Measurements from ENCODE around the gene FRYL.

FRYL gene

GRCh38 chr4:48556268-48556667, 223.8 kb downstream of the FRYL start:
- no peak for DNase-seq (ENCODE audit: low read depth)

GRCh38 chr4:48554606-48555005, 225.5 kb downstream of the FRYL start:
- no peak for DNase-seq (ENCODE audit: low read depth)

- DNase-seq (ENCODE audit: low read depth) = no peak
Measured at GRCh38 chr4:48553720-48554119, 226.4 kb downstream of the FRYL start.

DNA sequence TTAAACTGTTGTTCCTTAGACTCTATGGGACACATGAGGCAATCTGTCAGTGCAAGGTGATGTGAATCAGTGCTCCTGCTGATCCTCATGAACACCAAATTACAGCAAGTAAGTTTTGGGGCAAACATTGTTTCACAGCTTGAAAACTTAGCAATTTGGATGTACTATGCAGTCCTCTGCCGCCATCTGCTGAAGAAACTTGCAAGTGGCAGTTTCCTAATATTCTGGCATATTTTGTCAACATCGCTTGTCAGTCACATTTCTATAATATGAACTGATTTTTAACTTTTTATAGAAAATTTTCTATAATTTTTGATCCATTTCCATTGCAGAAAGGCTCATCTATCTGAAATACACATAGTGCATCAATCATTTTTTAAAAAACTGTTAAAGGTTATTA, 233.7 kb downstream of the FRYL start:
- peak; percentile 48 for DNase-seq (ENCODE audit: low read depth)

DNA sequence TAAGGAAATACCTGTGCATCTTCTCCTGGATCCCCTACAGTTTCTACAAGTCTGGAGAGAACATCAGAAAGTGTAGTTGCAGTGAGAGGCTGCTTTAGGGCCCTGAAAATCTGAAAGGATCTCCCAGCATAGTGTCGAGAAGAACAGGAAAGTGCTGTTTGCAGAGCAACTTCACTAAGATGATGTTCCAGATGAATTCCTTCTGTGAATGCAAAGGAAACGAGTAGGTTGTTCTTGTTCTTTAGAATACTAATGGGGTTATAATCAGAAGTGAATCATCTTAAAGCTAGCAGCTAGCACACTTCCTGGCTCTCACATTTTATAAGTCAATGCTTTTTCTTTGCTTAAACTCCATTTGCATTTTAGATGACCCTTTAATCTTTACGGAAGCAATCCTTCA, 236.3 kb downstream of the FRYL start:
- DNase-seq (ENCODE audit: low read depth) = no peak

DNA sequence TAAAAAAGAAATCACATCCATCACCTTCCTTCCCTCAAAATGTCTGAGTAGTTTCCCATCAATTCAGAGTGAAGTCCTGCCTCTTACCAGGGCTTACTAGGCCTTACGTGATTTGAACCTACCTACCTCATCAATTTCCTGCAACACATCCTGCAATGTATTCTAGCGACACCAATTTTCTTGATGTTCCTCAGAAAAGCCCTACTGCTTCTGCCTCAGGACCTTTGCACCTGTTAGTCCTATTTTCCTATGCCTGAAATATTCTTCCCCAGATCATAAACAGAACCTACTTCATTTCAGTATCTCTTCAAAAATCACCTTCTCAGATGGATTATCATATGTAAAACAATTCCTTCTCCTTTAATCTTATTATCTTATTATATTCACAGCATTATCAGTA, 237.2 kb downstream of the FRYL start:
- DNase-seq (ENCODE audit: low read depth) = no peak

GRCh38 chr4:48539597-48539996, 240.5 kb downstream of the FRYL start:
- DNase-seq (ENCODE audit: low read depth) = no peak

DNA sequence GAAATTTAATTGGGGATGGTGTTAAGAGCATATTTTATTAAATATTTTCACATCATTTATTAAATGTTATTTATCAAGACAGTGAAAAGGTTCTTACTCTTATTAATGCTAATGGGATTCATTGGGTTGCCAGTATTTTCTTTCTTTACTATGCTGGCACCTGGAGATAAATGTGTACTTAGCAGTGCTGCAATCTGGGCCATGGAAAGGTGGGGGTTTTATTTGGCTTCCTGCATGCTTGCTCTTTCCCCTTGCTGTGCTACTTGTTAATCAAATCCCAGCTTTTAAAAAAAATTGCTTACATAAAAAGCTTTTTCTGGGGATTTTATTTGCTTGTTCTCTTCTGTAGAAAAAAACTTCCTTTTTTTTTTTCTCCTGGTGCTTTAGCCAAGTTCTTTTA, 241.7 kb downstream of the FRYL start:
- no peak for DNase-seq (ENCODE audit: low read depth)

- DNase-seq (ENCODE audit: low read depth) = no peak
Measured at GRCh38 chr4:48526406-48526805, 253.7 kb downstream of the FRYL start.

DNA sequence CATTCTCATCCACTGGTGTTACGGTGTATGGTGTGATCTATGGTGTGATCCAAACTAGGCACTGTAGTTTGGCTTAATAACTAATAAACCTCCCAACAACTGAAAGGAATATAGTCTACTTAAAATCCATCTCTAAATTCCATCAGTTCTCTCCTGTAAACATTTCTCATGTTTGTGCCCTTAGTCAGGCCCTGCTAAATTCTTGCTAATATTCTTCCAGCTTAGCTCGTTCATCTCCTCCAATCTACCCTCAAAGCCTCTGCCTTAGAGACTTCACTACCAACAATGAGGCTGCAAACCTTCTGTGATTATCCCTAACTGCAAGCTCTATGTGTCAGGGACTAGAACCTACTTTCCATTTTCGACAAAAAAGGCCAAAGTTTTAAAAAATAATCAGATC, 261.9 kb downstream of the FRYL start:
- peak; percentile 6 for DNase-seq (ENCODE audit: low read depth)

DNA sequence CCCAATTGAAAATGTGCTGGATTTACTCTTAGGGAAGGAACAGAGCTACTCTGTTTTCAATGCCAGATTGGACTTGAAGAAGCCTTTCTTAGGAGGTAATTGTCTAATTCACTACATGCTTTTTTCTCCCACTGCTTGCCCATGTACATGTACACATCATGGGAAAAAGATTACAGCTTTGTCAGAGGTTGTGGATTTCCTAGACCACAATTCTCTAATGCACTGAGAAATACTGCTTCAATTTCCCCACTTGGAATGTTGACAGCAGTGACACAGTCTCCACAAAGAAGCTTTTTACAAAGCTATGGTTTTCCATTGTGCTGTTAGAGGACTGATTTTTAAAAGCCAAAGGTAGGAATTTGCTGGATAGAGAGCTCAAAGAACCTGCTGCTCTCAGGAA, 270.5 kb downstream of the FRYL start:
- no peak for DNase-seq (ENCODE audit: low read depth)

- no peak for DNase-seq (ENCODE audit: low read depth)
Measured at GRCh38 chr4:48506716-48507115, 273.4 kb downstream of the FRYL start.

- DNase-seq (ENCODE audit: low read depth) = no peak
Measured at GRCh38 chr4:48504352-48504751, 275.7 kb downstream of the FRYL start.

DNA sequence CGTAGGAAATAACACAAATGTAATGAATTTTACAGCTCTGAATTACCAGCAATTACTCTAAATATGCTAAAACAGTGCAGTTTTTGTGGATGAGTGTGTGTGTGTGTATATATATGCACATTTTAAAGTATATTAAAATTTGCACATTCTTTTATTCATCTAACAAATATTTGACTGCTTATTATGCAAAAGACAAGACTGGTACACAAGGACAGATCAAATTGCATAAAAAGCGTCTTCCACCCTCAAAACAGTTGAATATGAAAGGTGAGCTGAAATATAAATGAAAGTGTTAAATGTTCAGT, 276.1 kb downstream of the FRYL start:
- DNase-seq (ENCODE audit: low read depth) = no peak

- no peak for DNase-seq (ENCODE audit: low read depth)
Measured at GRCh38 chr4:48503233-48504025, 276.6 kb downstream of the FRYL start.

DNA sequence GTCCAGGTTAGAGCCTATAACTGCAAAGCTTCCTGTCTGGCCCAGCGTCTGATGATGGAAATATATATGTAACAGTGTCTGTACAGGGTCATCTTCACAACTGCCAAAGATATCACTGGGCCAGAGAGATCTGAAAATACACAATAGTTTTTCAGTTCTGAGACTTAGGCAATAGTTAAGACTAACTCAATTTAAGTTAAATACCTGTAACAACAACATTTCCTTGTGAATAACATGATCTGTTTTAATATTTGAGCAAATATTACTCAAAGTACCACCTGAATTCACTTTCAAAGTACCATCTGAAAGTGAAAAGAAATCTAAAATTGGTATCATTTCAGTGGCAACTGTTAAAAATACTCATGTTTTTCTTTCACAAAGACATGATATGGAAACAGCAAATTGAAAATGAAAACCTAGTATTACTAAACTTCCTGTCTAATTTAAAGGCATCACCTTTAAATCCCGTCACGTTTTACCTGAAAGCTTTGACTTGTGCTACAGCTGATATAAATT, 280.5 kb downstream of the FRYL start:
- no peak for DNase-seq (ENCODE audit: low read depth)

DNA sequence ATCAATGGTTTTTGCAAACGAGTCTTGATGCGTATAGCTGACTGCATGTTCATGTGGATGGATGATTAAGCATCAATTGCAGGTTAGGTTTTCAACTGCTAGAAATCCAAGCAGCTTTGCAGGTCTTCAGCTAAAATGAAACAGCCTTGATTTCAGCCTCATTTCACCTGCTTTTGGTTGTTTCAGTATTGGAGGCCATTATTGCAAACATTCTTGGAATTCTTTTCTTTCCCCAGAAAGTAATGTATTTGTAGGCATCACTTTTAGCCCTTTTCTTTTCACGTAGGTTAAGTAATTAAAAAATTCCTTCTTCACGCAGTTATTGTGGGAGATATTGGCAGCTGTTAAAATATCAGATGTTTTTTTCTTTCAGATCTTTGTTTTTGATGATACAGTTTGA, 281.2 kb downstream of the FRYL start:
- DNase-seq (ENCODE audit: low read depth) = no peak

DNA sequence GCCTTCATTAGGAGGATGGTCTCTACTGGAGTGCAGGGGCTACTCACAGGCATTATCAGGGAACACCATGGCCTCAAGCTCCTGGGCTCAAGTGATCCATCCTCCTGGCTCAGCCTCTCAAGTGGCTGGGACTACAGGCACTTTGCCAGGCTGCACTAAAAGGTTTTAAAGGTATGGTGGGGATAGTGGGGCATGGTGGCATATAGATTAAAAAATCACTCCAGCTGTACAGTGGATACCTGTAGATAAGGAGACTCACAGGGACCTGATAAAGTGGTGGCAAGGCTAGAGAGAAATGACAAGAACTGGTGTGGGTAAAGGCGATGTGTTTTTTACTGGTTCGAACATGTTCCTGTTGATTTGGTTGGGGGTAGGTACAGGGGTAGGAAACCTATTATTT, 284.1 kb downstream of the FRYL start:
- no peak for DNase-seq (ENCODE audit: low read depth)

DNA sequence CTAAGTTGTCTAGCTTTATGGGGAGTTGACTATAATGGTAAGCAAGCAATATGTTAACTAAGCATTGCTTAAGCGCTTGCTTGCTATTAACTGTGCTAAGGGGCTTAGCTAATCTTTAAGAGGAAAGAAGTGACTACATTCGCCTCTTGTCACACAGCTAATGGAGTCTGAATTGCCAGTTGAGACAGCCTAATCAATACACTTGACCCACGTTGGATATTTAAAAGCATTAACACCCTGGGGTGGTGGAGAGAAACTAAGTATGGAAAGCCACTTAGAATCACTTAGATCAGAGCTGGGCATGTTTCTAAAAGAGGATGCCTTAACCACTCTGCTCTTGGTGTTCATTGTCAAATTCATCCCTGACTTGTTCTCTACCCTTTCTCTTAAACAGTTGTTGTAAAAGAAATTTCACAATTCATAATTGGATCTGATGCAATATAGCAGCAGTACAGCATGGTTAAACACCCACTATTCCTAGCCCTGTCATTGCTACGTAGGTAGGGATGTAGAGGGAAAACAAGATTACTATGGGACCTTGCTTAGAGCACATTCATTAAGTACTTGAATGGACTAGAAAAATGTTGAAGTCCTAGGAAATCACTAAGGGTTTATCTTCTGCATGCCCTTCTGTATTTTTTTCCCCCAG, 286.5 kb downstream of the FRYL start:
- DNase-seq (ENCODE audit: low read depth) = no peak

DNA sequence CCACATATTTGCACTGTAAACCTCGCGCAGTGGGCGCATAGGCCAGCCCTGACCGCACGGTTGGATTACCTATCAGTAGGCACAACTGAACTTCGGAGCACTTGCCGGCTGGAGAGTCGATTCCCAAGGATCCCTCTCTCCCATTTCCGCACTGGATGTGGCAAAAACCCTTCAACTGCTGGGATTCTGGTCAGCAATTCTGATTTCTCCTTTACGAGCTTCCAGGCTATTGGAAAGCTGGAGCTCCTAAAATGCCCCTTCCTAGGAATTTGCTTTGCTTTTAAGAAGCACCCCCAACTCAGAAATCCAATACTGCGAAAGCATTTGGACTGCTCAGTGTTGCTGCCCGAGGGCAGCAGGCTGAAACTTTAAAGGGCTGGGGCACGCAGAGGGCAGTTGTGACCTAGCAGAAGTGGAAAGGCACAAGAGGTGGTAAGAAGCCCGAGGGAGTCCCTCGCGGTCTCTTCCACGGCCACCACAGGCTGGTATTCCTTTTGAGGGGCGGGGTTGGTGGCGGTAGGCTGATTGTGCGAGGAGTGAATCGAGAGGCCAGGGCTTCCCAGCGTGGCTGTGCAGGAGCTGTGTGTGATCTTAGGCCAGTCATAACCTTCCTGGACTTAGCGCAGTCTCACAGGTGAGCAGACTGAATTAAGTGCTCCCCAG, 288.4 kb downstream of the FRYL start:
- DNase-seq (ENCODE audit: low read depth) = no peak

DNA sequence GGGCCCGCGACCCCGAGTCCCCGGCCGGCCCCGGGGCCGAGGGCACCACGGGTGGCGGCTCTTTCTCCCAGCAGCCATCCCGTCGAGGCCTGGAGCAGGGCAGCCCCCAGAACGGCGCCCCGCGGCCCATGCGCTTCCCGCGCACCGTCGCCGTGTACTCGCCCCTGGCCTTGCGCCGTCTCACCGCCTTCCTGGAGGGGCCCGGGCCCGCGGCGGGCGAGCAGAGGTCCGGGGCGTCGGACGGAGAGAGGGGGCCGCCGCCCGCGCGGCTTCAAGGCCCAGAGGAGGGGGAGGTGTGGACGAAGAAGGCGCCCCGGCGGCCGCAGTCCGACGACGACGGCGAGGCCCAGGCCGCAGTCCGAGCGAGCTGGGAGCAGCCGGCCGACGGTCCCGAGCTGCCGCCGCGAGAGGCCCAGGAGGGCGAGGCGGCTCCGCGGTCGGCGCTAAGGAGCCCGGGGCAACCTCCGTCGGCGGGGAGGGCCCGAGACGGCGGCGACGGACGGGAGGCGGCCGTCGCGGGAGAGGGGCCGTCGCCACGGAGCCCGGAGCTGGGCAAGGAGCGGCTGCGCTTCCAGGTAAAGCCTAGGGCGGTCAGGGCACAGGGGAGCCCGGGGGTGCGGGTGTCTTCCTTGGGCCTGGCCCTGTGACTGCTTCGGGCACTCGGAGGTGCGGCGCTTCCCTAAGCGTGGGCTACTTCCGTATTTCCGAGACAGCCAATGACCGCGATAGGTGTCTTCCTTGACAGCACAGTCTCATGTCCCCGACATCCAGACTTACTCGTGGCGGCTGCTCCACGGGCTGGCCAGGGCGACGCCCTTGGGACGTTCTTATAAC, 289.2 kb downstream of the FRYL start:
- DNase-seq (ENCODE audit: low read depth) = no peak

- no peak for DNase-seq (ENCODE audit: low read depth)
Measured at GRCh38 chr4:48490012-48490679, 289.9 kb downstream of the FRYL start, which contains the start of gene ZAR1. TSS of gene ZAR1 (plus strand) at chr4:48490252. CDS start at chr4:48490292, 40 bp downstream.
